ENCODE data around the gene ECHS1.

DNA sequence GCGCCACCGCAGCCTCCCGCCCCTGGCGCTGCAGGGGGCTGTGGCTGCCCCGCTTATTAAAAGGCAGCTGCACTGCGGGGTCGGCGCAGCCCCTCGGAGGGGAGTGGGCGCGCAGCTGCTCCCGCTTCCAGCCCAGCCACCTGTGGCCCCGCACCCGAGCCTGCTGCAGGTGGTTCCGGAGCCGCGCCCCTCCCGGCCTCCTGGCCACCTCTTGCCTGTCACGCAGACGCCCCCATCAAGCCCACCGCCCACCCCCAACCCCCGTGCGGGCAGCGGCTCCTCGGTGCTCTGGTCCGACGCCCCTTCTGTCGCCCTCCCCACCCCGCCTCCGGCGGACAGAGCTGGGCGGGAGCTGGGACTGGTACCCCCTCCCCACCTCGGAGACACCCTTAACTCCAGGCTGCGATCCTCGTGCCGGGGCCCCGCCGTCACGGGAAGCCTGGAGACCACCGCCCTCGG is 37.0 kb downstream of the ECHS1 start:
- TF ChIP-seq POLR2A (IDR thresholded peaks at IDR 0.05; ENCODE audit: low read depth) (no peak), POLR2AphosphoS5 (IDR thresholded peaks at IDR 0.05) (no peak), EP300 (IDR thresholded peaks at IDR 0.05) (no peak)

All from esophagus muscularis mucosa (tissue), 3 donors.